Measurements from ENCODE around the gene PFN3.
"Not testable (repeated sequence)": the region's sequence is repeated elsewhere in the genome, so short reads cannot be mapped to it uniquely, and the experiment has no call there.

PFN3 gene

GRCh38 chr5:177425196-177425800 is 24.8 kb upstream of the PFN3 start:
- no peak for DNase-seq (ENCODE audit: low read depth)

GRCh38 chr5:177423671-177424070 is 23.2 kb upstream of the PFN3 start:
- DNase-seq (ENCODE audit: low read depth), result no peak

GRCh38 chr5:177421062-177421798 is 20.8 kb upstream of the PFN3 start:
- no peak for DNase-seq (ENCODE audit: low read depth)

- not testable (repeated sequence) for DNase-seq (ENCODE audit: low read depth)
Measured at GRCh38 chr5:177420472-177420871, 20.0 kb upstream of the PFN3 start.

- DNase-seq (ENCODE audit: low read depth), result peak; percentile 34
Measured at GRCh38 chr5:177419046-177419445, 18.6 kb upstream of the PFN3 start.

GRCh38 chr5:177417081-177417480 is 16.6 kb upstream of the PFN3 start:
- DNase-seq (ENCODE audit: low read depth), result not testable (repeated sequence)

GRCh38 chr5:177414481-177414880 is 14.0 kb upstream of the PFN3 start:
- no peak for DNase-seq (ENCODE audit: low read depth)

- DNase-seq (ENCODE audit: low read depth), result no peak
Measured at GRCh38 chr5:177412603-177413233, 12.3 kb upstream of the PFN3 start.

- DNase-seq (ENCODE audit: low read depth), result no peak
Measured at GRCh38 chr5:177410575-177410974, 10.1 kb upstream of the PFN3 start.

- DNase-seq (ENCODE audit: low read depth), result no peak
Measured at GRCh38 chr5:177409043-177409801, 8.8 kb upstream of the PFN3 start, which contains the start of gene F12. Gene F12 (minus strand): TSS chr5:177409564. CDS start chr5:177409527, 37 bp downstream.

- DNase-seq (ENCODE audit: low read depth), result no peak
Measured at GRCh38 chr5:177405805-177406204, 5.3 kb upstream of the PFN3 start.

- DNase-seq (ENCODE audit: low read depth), result no peak
Measured at GRCh38 chr5:177405312-177405711, 4.9 kb upstream of the PFN3 start.

GRCh38 chr5:177404641-177405179 is 4.2 kb upstream of the PFN3 start:
- no peak for DNase-seq (ENCODE audit: low read depth)

- no peak for DNase-seq (ENCODE audit: low read depth)
Measured at GRCh38 chr5:177403792-177404640, 3.6 kb upstream of the PFN3 start.

GRCh38 chr5:177403102-177403791 is 2.8 kb upstream of the PFN3 start:
- no peak for DNase-seq (ENCODE audit: low read depth)

- DNase-seq (ENCODE audit: low read depth), result no peak
Measured at GRCh38 chr5:177402271-177403043, 2.0 kb upstream of the PFN3 start.

- no peak for DNase-seq (ENCODE audit: low read depth)
Measured at GRCh38 chr5:177397875-177398390, 2.5 kb downstream of the PFN3 start.

- no peak for DNase-seq (ENCODE audit: low read depth)
Measured at GRCh38 chr5:177396807-177397206, 3.7 kb downstream of the PFN3 start.

GRCh38 chr5:177396078-177396477 is 4.4 kb downstream of the PFN3 start:
- no peak for DNase-seq (ENCODE audit: low read depth)

GRCh38 chr5:177393990-177394389 is 6.5 kb downstream of the PFN3 start:
- DNase-seq (ENCODE audit: low read depth), result no peak
